H9 (cell line): ENCODE results near the gene ZBTB20. TPM values are rescaled to one million over a fixed set of nuclear protein-coding genes. Genes with fewer than 3 reads are reported as not detected.

Experiments used
- DNase-seq: peaks from one replicate; pipeline ENCODE4 v3.0.0-alpha.2; 2017
- H2AFZ ChIP-seq: one replicate; pipeline ENCODE4 v1.6.1; 2013; ENCODE audit warnings: mild to moderate bottlenecking, low read length, control low read depth, moderate library complexity
- H2AK5ac ChIP-seq: 2 replicates; pipeline ENCODE4 v1.6.1; 2013; ENCODE audit warnings: low read length, control low read depth, mixed read lengths; ENCODE audit not compliant: insufficient read length
- H2BK120ac ChIP-seq: one replicate; pipeline ENCODE4 v1.6.1; 2013; ENCODE audit warnings: low read depth, mild to moderate bottlenecking, low read length, control low read depth, inconsistent platforms; ENCODE audit not compliant: poor library complexity, severe bottlenecking
- H2BK12ac ChIP-seq: 2 replicates; pipeline ENCODE4 v1.6.1; 2013; ENCODE audit warnings: low read length, control low read depth, mixed read lengths, low read depth; ENCODE audit not compliant: insufficient read length
- H2BK15ac ChIP-seq: 2 replicates; pipeline ENCODE4 v1.6.1; 2013; ENCODE audit warnings: low read depth, low read length, control low read depth
- H2BK20ac ChIP-seq: one replicate; pipeline ENCODE4 v1.6.1; 2013; ENCODE audit warnings: low read depth, mild to moderate bottlenecking, low read length, control low read depth, inconsistent platforms; ENCODE audit not compliant: poor library complexity, severe bottlenecking
- H2BK5ac ChIP-seq: 2 replicates; pipeline ENCODE4 v1.6.1; 2013; ENCODE audit warnings: low read length, control low read depth, mixed read lengths; ENCODE audit not compliant: insufficient read length
- H3K14ac ChIP-seq: 2 replicates; pipeline ENCODE4 v1.6.1; 2013; ENCODE audit warnings: low read length, control low read depth; ENCODE audit not compliant: insufficient read depth
- H3K18ac ChIP-seq: 2 replicates; pipeline ENCODE4 v1.6.1; 2013; ENCODE audit warnings: low read depth, mild to moderate bottlenecking, mixed read lengths, low read length, control low read depth; ENCODE audit not compliant: insufficient read length
- H3K23ac ChIP-seq: 2 replicates; pipeline ENCODE4 v1.6.1; 2013; ENCODE audit warnings: low read length, control low read depth, mixed read lengths, low read depth; ENCODE audit not compliant: insufficient read length
- H3K23me2 ChIP-seq: 2 replicates; pipeline ENCODE4 v1.6.1; 2013; ENCODE audit warnings: low read depth, mild to moderate bottlenecking, mixed read lengths, low read length, control low read depth; ENCODE audit not compliant: insufficient read length, poor library complexity, severe bottlenecking
- H3K27ac ChIP-seq: 2 replicates; pipeline ENCODE4 v1.5.1; 2013; ENCODE audit warnings: low read length, control low read depth, mixed read lengths, low read depth; ENCODE audit not compliant: insufficient read length
- H3K27me3 ChIP-seq: 2 replicates; pipeline ENCODE4 v1.6.1; 2013; ENCODE audit warnings: low read length, control low read depth, inconsistent platforms; ENCODE audit not compliant: insufficient read depth
- H3K4ac ChIP-seq: 2 replicates; pipeline ENCODE4 v1.6.1; 2013; ENCODE audit warnings: low read depth, mild to moderate bottlenecking, control low read depth, inconsistent platforms, low read length, moderate library complexity
- H3K4me1 ChIP-seq: 2 replicates; pipeline ENCODE4 v1.6.1; 2013; ENCODE audit warnings: low read length, control low read depth, inconsistent platforms; ENCODE audit not compliant: insufficient read depth
- H3K4me2 ChIP-seq: 2 replicates; pipeline ENCODE4 v1.6.1; 2013; ENCODE audit warnings: low read length, control low read depth, mixed read lengths; ENCODE audit not compliant: insufficient read length, insufficient read depth
- H3K56ac ChIP-seq: 2 replicates; pipeline ENCODE4 v1.6.1; 2013; ENCODE audit warnings: low read depth, mild to moderate bottlenecking, mixed read lengths, low read length, control low read depth; ENCODE audit not compliant: insufficient read length
- H3K79me1 ChIP-seq: 2 replicates; pipeline ENCODE4 v1.6.1; 2013; ENCODE audit warnings: low read depth, mild to moderate bottlenecking, moderate library complexity, low read length, control low read depth, inconsistent platforms; ENCODE audit not compliant: insufficient read depth, poor library complexity, severe bottlenecking
- H3K79me2 ChIP-seq: 2 replicates; pipeline ENCODE4 v1.6.1; 2013; ENCODE audit warnings: low read length, control low read depth, inconsistent platforms; ENCODE audit not compliant: insufficient read depth
- H3K9ac ChIP-seq: 2 replicates; pipeline ENCODE4 v1.6.1; 2013; ENCODE audit warnings: low read length, control low read depth, mixed read lengths; ENCODE audit not compliant: insufficient read length; ENCODE audit errors: extremely low read depth
- H3K9me3 ChIP-seq: one replicate; pipeline ENCODE4 v1.6.1; 2013; ENCODE audit warnings: low read depth, low read length, inconsistent platforms; ENCODE audit not compliant: control insufficient read depth
- H3T11ph ChIP-seq: one replicate; pipeline ENCODE4 v1.6.1; 2013; ENCODE audit warnings: mild to moderate bottlenecking, low read length, control low read depth, inconsistent platforms
- H4K20me1 ChIP-seq: one replicate; pipeline ENCODE4 v1.6.1; 2013; ENCODE audit not compliant: control insufficient read depth, insufficient read length, insufficient read depth
- H4K5ac ChIP-seq: 2 replicates; pipeline ENCODE4 v1.6.1; 2013; ENCODE audit warnings: low read depth, mild to moderate bottlenecking, mixed read lengths, low read length, control low read depth; ENCODE audit not compliant: insufficient read length
- H4K8ac ChIP-seq: replicated peaks from 2 replicates; pipeline ENCODE4 v1.6.1; 2013; ENCODE audit warnings: low read length, control low read depth, mixed read lengths, low read depth; ENCODE audit not compliant: insufficient read length
- H4K91ac ChIP-seq: 2 replicates; pipeline ENCODE4 v1.6.1; 2013; ENCODE audit warnings: low read depth, mild to moderate bottlenecking, moderate library complexity, mixed read lengths, low read length, control low read depth; ENCODE audit not compliant: insufficient read length
- H3K27ac Mint-ChIP-seq, 3 experiments: 2 replicates in 2 of 3; 3 replicates in 1 of 3; pipeline ENCODE4 v1.8.0; 2020 to 2021; ENCODE audit warnings: mixed read lengths in 3 of 3, mild to moderate bottlenecking in 1 of 3, moderate library complexity in 1 of 3
- H3K27me3 Mint-ChIP-seq: 2 replicates; pipeline ENCODE4 v1.8.0; 2021; ENCODE audit warnings: low read depth, mild to moderate bottlenecking, moderate library complexity, mixed read lengths
- H3K36me3 Mint-ChIP-seq, 3 experiments: 2 replicates in 2 of 3; 3 replicates in 1 of 3; pipeline ENCODE4 v1.8.0; 2020 to 2021; ENCODE audit warnings: low read depth in 3 of 3, mixed read lengths in 3 of 3; ENCODE audit not compliant: insufficient read depth in 1 of 3
- H3K4me1 Mint-ChIP-seq, 2 experiments: 2 replicates each; pipeline ENCODE4 v1.8.0; 2020; ENCODE audit warnings: mixed read lengths in 2 of 2
- H3K4me3 Mint-ChIP-seq, 2 experiments: 2 replicates in 1 of 2; 3 replicates in 1 of 2; pipeline ENCODE4 v1.8.0; 2020 to 2021; ENCODE audit warnings: mild to moderate bottlenecking in 2 of 2, mixed read lengths in 2 of 2, moderate library complexity in 1 of 2
- H3K9me3 Mint-ChIP-seq, 2 experiments: 2 replicates in 1 of 2; 3 replicates in 1 of 2; pipeline ENCODE4 v1.8.0; 2020; ENCODE audit warnings: mild to moderate bottlenecking in 2 of 2, mixed read lengths in 2 of 2, moderate library complexity in 1 of 2
- CTCF ChIP-seq: fragments of 200-600 bp; sonication (generic); conservative IDR thresholded peaks from 3 replicates; pipeline ENCODE4 v1.8.0; 2021; ENCODE audit warnings: antibody characterized with exemption, mild to moderate bottlenecking
- WGBS: extraction: QIAGEN DNeasy Blood & Tissue Kit; methylation state at CpG from one replicate; pipeline ENCODE4 v1.1.7; 2013; ENCODE audit warnings: missing lambda C conversion rate, low lambda C conversion rate, mixed read lengths; ENCODE audit not compliant: insufficient read length; ENCODE audit errors: extremely low coverage; 5-methylcytosine and 5-hydroxymethylcytosine counted together
- total RNA-seq: library from RNA; stranded (reverse); gene quantifications from 2 replicates; pipeline ENCODE4 v1.2.1, GENCODE V29; 2021

Gene ZBTB20
- total RNA-seq, 1 experiment from 2014 or later: 0.70 TPM

GRCh38 chr3:114320246-114320645, 826.8 kb downstream of the ZBTB20 start:
- Histone ChIP-seq H4K5ac (no peak overlapping the region), H2BK15ac (no peak overlapping the region), H2AFZ (no peak overlapping the region), H2BK120ac (no peak overlapping the region), H3K4me2 (no peak overlapping the region), H4K91ac (no peak overlapping the region), H3K27ac (no peak overlapping the region), H3K9me3 (no peaks in the 10 kb centered on the region), H3K23me2 (no peaks in the 10 kb centered on the region), H3T11ph (no peak overlapping the region), H3K27me3 (no peaks in the 10 kb centered on the region), H3K18ac (no peak overlapping the region), H2BK12ac (no peak overlapping the region), H3K4ac (no peak overlapping the region), H2AK5ac (no peak overlapping the region), H3K14ac (no peak overlapping the region), H4K20me1 (no peaks in the 10 kb centered on the region), H2BK20ac (no peak overlapping the region), H3K56ac (no peak overlapping the region), H3K4me1 (peaks cover 11% of the 10 kb centered on the region), H3K79me2 (no peaks in the 10 kb centered on the region), H4K8ac (no peak overlapping the region), H2BK5ac (no peak overlapping the region), H3K9ac (no peak overlapping the region), H3K23ac (no peak overlapping the region), H3K79me1 (no peaks in the 10 kb centered on the region)
- Mint-ChIP-seq H3K4me1 (peaks cover 46 to 51% of the 10 kb centered on the region in 2 experiments), H3K27ac (no peak overlapping the region), H3K27me3 (no peaks in the 10 kb centered on the region), H3K36me3 (no peaks in the 10 kb centered on the region), H3K9me3 (no peaks in the 10 kb centered on the region; a peak in 1 of 5 replicates), H3K4me3 (no peak overlapping the region)
- no CpG with 5 or more reads among the region's 1 CpG for WGBS
- DNase-seq: no peak
- TF ChIP-seq CTCF: no peak
